Heart right ventricle (tissue), 16 donors: ENCODE measurements around the gene SAMMSON. TPM values are rescaled to one million over a fixed set of nuclear protein-coding genes. Genes with fewer than 3 reads are reported as not detected.

Source experiments
- ATAC-seq, 8 donors: fragments of 200-7000 bp; cut with Tn5 transposase; one replicate each; pipeline ENCODE4 v1.9.1; 2020; ENCODE audit warnings: mild to moderate bottlenecking in 8 of 8, moderate library complexity in 8 of 8, moderate number of reproducible peaks in 1 of 8
- DNase-seq, 2 donors: peaks; one replicate each; pipeline ENCODE4 v3.0.0-alpha.2; 2020
- H3K27ac ChIP-seq, 10 donors: fragments of 200-600 bp; sonication (generic) in 2 of 10; one replicate each; pipeline versions ENCODE4 v1.5.0 to v1.8.0; 2020 to 2022; ENCODE audit warnings: mild to moderate bottlenecking in 3 of 10
- H3K27me3 ChIP-seq, 7 donors: fragments of 200-600 bp; one replicate each; pipeline ENCODE4 v1.8.0; 2021 to 2022; ENCODE audit warnings: mild to moderate bottlenecking in 2 of 7
- H3K36me3 ChIP-seq, 9 donors: fragments of 200-600 bp; sonication (generic) in 1 of 9; one replicate each; pipeline versions ENCODE4 v1.5.0 to v1.8.0; 2020 to 2022; ENCODE audit warnings: mild to moderate bottlenecking in 2 of 9
- H3K4me1 ChIP-seq, 9 donors: fragments of 200-600 bp; sonication (generic) in 1 of 9; one replicate each; pipeline versions ENCODE4 v1.5.0 to v1.8.0; 2020 to 2022; ENCODE audit warnings: mild to moderate bottlenecking in 4 of 9
- H3K4me3 ChIP-seq, 10 donors: fragments of 200-600 bp; sonication (generic) in 2 of 10; one replicate each; pipeline versions ENCODE4 v1.5.0 to v1.8.0; 2020 to 2022; ENCODE audit warnings: mild to moderate bottlenecking in 7 of 10, moderate library complexity in 2 of 10
- H3K9me3 ChIP-seq, 11 donors: fragments of 200-600 bp in 10 of 11; sonication (generic) in 2 of 11; one replicate each; pipeline versions ENCODE4 v1.5.0 to v1.8.0; 2013 to 2022; ENCODE audit warnings: mild to moderate bottlenecking in 2 of 11, control low read depth in 1 of 11, moderate library complexity in 1 of 11
- WGBS, 2 donors: extraction: QIAGEN DNeasy Blood & Tissue Kit; methylation state at CpG; one replicate each; pipeline ENCODE4 v1.1.7; 2013; ENCODE audit warnings: inconsistent platforms in 1 of 2; 5-methylcytosine and 5-hydroxymethylcytosine counted together
- intact Hi-C, 10 donors: fragments of 100-400 bp; cut with DNase I; formaldehyde crosslinking; loops; one replicate each; pipeline versions ENCODE4 v1.11.1 to v1.14.2; 2022
- polyA plus RNA-seq, 2 donors: library from polyadenylated mRNA; stranded (reverse); fragments of 200-250 nt; gene quantifications; one replicate each; pipeline ENCODE4 v1.2.3, GENCODE V29; 2013
- total RNA-seq, 10 donors: library from RNA; stranded (reverse); fragmentation: NEBNext Ultra II Directional in 3 of 10; extraction: Animal tissue kit (Norgen Biotek cat#: 25700) in 3 of 10; gene quantifications; one replicate each; pipeline versions ENCODE4 v1.2.1 to v1.2.4, GENCODE V29; 2021 to 2023
- TF ChIP-seq, protein P1 (sequence below), 9 donors: fragments of 200-600 bp; sonication (generic) in 2 of 9; IDR thresholded peaks; one replicate each; pipeline versions ENCODE4 v1.5.0 to v1.8.0; 2021 to 2022; ENCODE audit warnings: antibody characterized with exemption in 9 of 9, mild to moderate bottlenecking in 5 of 9, moderate library complexity in 1 of 9
- donor health status: Arrhythmogenic right ventricular cardiomyopathy.
- donor health status: ischemic (EF 13 %, LVEDD 7.1; RV severe dilation, severe dysfunction).
- donor health status: healthy with polysubstance abuse.
- donor health status: DM: no; HTN: yes; CAD: no.
- donor health status: DM: no; HTN: no; CAD: no.
- donor health status: ischemic (EF 25% LVEDD 6.9; RV normal size, moderate dysfunction).
- donor health status: ischemic (EF 25% LVEDD 5.7; RV mildly dilated, moderate dysfunction).
- donor health status: healthy.
- donor health status: DM: yes; HTN: yes; CAD: no.
- donor health status: Ischemic cardiomyopathy.
- donor health status: ischemic (EF 35%, LVEDD 5.7; RV mildly dilated, moderate dysfunction).
- donor health status: nonischemic (EF 11% LVEDD 7.7; RV severe dilation, severe dysfunction).
- donor health status: DM: yes; HTN: yes; CAD: no.
- donor health status: PGD.
- donor health status: ischemic (EF 29% LVEDD 5.4; RV normal size, mild dysfunction).
- donor health status: nonischemic (EF 23%, LVEDD 6.1; RV moderate dilation, normal function).

SAMMSON gene
- total and polyA plus RNA-seq, 12 donors: 0.32 TPM; not detected in 11

GRCh38 chr3:69976021-69976420 lies 23.5 kb upstream of the SAMMSON start:
- TF ChIP-seq, protein P1, sequence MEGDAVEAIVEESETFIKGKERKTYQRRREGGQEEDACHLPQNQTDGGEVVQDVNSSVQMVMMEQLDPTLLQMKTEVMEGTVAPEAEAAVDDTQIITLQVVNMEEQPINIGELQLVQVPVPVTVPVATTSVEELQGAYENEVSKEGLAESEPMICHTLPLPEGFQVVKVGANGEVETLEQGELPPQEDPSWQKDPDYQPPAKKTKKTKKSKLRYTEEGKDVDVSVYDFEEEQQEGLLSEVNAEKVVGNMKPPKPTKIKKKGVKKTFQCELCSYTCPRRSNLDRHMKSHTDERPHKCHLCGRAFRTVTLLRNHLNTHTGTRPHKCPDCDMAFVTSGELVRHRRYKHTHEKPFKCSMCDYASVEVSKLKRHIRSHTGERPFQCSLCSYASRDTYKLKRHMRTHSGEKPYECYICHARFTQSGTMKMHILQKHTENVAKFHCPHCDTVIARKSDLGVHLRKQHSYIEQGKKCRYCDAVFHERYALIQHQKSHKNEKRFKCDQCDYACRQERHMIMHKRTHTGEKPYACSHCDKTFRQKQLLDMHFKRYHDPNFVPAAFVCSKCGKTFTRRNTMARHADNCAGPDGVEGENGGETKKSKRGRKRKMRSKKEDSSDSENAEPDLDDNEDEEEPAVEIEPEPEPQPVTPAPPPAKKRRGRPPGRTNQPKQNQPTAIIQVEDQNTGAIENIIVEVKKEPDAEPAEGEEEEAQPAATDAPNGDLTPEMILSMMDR (IDR thresholded peaks at IDR 0.05): no peak

DNA sequence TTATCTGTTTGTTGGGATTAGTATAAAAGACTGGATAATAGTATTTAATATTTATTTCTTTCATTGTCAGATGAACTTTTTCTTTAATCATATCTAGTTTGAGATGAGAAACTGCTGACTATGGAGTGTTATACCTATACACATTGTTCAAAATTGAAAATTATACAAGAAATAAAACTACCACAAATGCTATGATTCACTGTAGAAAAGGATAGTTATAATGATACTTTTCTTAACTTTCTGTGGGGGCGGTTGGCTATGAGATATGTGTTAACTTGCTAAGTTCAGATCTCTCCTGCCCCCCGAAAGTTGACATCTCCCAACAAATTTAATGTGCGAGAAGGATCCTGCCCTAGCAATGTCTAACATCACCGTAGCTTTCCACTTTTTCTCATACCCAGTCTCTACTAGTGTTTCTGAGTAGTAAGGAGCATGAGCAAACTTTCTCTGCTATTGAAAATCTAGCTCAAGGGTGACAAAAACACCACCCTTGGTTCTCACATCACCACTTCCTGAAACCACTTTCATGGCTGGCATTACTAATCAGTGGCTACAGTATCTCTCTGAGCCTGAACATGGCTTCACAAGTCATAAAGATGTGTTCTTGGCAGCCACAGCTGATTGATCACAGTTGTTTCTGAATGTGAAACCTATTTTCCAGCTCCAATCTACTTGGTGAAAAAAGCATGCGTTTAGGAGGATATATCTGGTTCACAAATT lies 15.8 kb upstream of the SAMMSON start:
- 82 to 90% methylated on average over 5 of the region's 5 CpGs for WGBS, 2 donors
- TF ChIP-seq, protein P1 (IDR thresholded peaks at IDR 0.05): no peak
- no peak overlapping the region for H3K4me3 ChIP-seq

More at GRCh38 chr3:69976021-69976420, 23.5 kb upstream of the SAMMSON start:
- Histone ChIP-seq H3K27me3 (no peaks in the 10 kb centered on the region), H3K4me1 (peaks cover 0 to 11% (median 4%) of the 10 kb centered on the region in 9 donors), H3K36me3 (no peaks in the 10 kb centered on the region), H3K27ac (no peak overlapping the region), H3K9me3 (peaks cover 0 to 25% (median 9%) of the 10 kb centered on the region in 11 donors), H3K4me3 (no peak overlapping the region)
- WGBS, 2 donors: 35 to 68% methylated on average over 2 of the region's 2 CpGs
- ATAC-seq (no peak), DNase-seq (no peak)
- intact Hi-C loops: no loop called here

GRCh38 chr3:69985266-69985665 lies 14.3 kb upstream of the SAMMSON start:
- 58 to 85% methylated on average over 4 of the region's 4 CpGs for WGBS, 2 donors
- H3K36me3 ChIP-seq: no peaks in the 10 kb centered on the region
- no peaks in the 10 kb centered on the region for H3K9me3 ChIP-seq
- intact Hi-C loops: no loop called here
- no peak overlapping the region for H3K4me3 ChIP-seq
- H3K27ac ChIP-seq: no peak overlapping the region
- H3K4me1 ChIP-seq: peaks cover 0 to 10% (median 0%) of the 10 kb centered on the region in 9 donors
- no peak for ATAC-seq
- TF ChIP-seq, protein P1 (IDR thresholded peaks at IDR 0.05): no peak
- H3K27me3 ChIP-seq: no peaks in the 10 kb centered on the region
- no peak for DNase-seq

More for the DNA sequence above, 15.8 kb upstream of the SAMMSON start:
- Histone ChIP-seq H3K27ac (no peak overlapping the region), H3K36me3 (no peaks in the 10 kb centered on the region), H3K27me3 (no peaks in the 10 kb centered on the region), H3K4me1 (peaks cover 0 to 10% (median 0%) of the 10 kb centered on the region in 9 donors), H3K9me3 (peaks cover 0 to 9% (median 0%) of the 10 kb centered on the region in 11 donors)
- DNase-seq (no peak), ATAC-seq (no peak)
- intact Hi-C loops: no loop called here

DNA sequence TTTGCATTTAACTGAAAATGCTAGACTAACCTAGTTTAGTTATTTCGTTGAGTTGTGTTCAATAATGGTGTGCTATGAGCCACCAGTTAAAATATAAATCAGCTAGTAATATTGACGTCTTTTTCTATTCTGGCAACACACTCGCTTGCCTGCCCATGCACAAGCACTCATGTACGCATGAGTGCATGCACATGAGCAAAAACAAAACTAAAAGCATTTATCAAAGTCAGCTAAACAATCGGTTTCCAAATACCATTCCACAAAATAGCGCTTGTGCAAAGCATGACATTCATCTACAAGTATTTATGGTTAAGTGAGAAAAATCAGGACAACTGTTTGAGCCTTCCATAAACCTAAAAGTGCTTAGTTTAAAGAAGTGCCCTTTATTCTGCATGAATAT lies 13.1 kb upstream of the SAMMSON start:
- peaks cover 0 to 10% (median 0%) of the 10 kb centered on the region in 9 donors for H3K4me1 ChIP-seq
- intact Hi-C loops: no loop called here
- WGBS, 2 donors: 87 to 92% methylated on average over 6 of the region's 6 CpGs
- no peaks in the 10 kb centered on the region for H3K36me3 ChIP-seq
- no peaks in the 10 kb centered on the region for H3K27me3 ChIP-seq
- H3K9me3 ChIP-seq: no peaks in the 10 kb centered on the region
- DNase-seq (no peak), ATAC-seq (no peak)
- H3K27ac ChIP-seq: no peak overlapping the region
- TF ChIP-seq, protein P1 (IDR thresholded peaks at IDR 0.05): no peak
- no peak overlapping the region for H3K4me3 ChIP-seq
